CD8-positive, alpha-beta memory T cell (primary cell): ENCODE measurements around the gene SLIT3. TPM values are rescaled to one million over a fixed set of nuclear protein-coding genes. Genes with fewer than 3 reads are reported as not detected.

ENCODE experiments used
- CTCF ChIA-PET: fragments of 350-600 bp; sonication (Branson Sonifier 250); formaldehyde crosslinking; loops from one replicate; lab custom pipeline; 2021; ENCODE audit warnings: antibody characterized with exemption; lab: Charles Lee
- POLR2A ChIA-PET: fragments of 350-600 bp; sonication (Branson Sonifier 250); formaldehyde crosslinking; loops from one replicate; lab custom pipeline; 2021; ENCODE audit warnings: antibody characterized with exemption; lab: Charles Lee
- DNase-seq, 5 donors: peaks; one replicate each; pipeline versions ENCODE4 v3.0.0 to v3.0.0-alpha.2; 2020 to 2022; ENCODE audit warnings: mixed read lengths in 1 of 5
- H3K27ac ChIP-seq: one replicate; pipeline ENCODE4 v1.7.0; 2013; ENCODE audit warnings: low read depth, mild to moderate bottlenecking, low read length, moderate library complexity
- H3K27me3 ChIP-seq: 2 replicates; pipeline ENCODE4 v1.7.0; 2013; ENCODE audit warnings: low read length, mild to moderate bottlenecking; ENCODE audit not compliant: insufficient read depth, poor library complexity, severe bottlenecking
- H3K36me3 ChIP-seq: 2 replicates; pipeline ENCODE4 v1.7.0; 2013; ENCODE audit warnings: mild to moderate bottlenecking, low read length, moderate library complexity; ENCODE audit not compliant: insufficient read depth
- H3K4me1 ChIP-seq: 2 replicates; pipeline ENCODE4 v1.7.0; 2013; ENCODE audit warnings: mild to moderate bottlenecking, low read length, moderate library complexity; ENCODE audit not compliant: insufficient read depth
- H3K4me3 ChIP-seq: 2 replicates; pipeline ENCODE4 v1.7.0; 2013; ENCODE audit warnings: mild to moderate bottlenecking, low read length
- H3K9me3 ChIP-seq: 2 replicates; pipeline ENCODE4 v1.7.0; 2013; ENCODE audit warnings: mild to moderate bottlenecking, low read length
- H3K27ac Mint-ChIP-seq, 8 donors: one replicate each; pipeline ENCODE4 v1.8.0; 2020 to 2021; ENCODE audit warnings: mixed read lengths in 8 of 8, mild to moderate bottlenecking in 6 of 8, inconsistent platforms in 3 of 8, moderate library complexity in 3 of 8
- H3K27me3 Mint-ChIP-seq, 2 donors: one replicate each; pipeline ENCODE4 v1.8.0; 2020 to 2021; ENCODE audit warnings: mixed read lengths in 2 of 2, mild to moderate bottlenecking in 1 of 2, moderate library complexity in 1 of 2
- H3K36me3 Mint-ChIP-seq, 3 donors: one replicate each; pipeline ENCODE4 v1.8.0; 2020 to 2021; ENCODE audit warnings: mixed read lengths in 3 of 3, inconsistent platforms in 1 of 3, mild to moderate bottlenecking in 1 of 3
- H3K4me1 Mint-ChIP-seq, 3 donors: one replicate each; pipeline ENCODE4 v1.8.0; 2020 to 2021; ENCODE audit warnings: mixed read lengths in 3 of 3, inconsistent platforms in 1 of 3, mild to moderate bottlenecking in 1 of 3
- H3K4me3 Mint-ChIP-seq, 7 donors: one replicate each; pipeline ENCODE4 v1.8.0; 2020 to 2021; ENCODE audit warnings: mixed read lengths in 7 of 7, mild to moderate bottlenecking in 6 of 7, moderate library complexity in 4 of 7, inconsistent platforms in 2 of 7
- H3K9me3 Mint-ChIP-seq, 5 donors: one replicate each; pipeline ENCODE4 v1.8.0; 2020 to 2022; ENCODE audit warnings: mixed read lengths in 5 of 5, mild to moderate bottlenecking in 3 of 5, moderate library complexity in 2 of 5, inconsistent platforms in 1 of 5
- polyA plus RNA-seq: library from polyadenylated mRNA; unstranded; fragments of 300-500 nt; fragmentation: Illumina TruSeq; gene quantifications from one replicate; pipeline ENCODE4 v1.2.3, GENCODE V29; 2021
- total RNA-seq, 2 experiments: library from RNA; stranded (reverse); gene quantifications; one replicate each; pipeline ENCODE4 v1.2.3, GENCODE V29; 2021

The SLIT3 gene
- total and polyA plus RNA-seq, 3 experiments from 2014 or later, result 0.49 to 0.72 TPM; not detected in 1

GRCh38 chr5:169152453-169152852, 148.5 kb downstream of the SLIT3 start:
- Mint-ChIP-seq H3K9me3 (peaks cover 2 to 6% (median 4%) of the 10 kb centered on the region in 5 donors), H3K36me3 (no peaks in the 10 kb centered on the region), H3K27ac (no peak overlapping the region), H3K4me3 (no peak overlapping the region), H3K4me1 (no peaks in the 10 kb centered on the region), H3K27me3 (peaks cover under 1 to 3% of the 10 kb centered on the region in 2 donors)
- Histone ChIP-seq H3K27me3 (no peaks in the 10 kb centered on the region), H3K9me3 (no peaks in the 10 kb centered on the region), H3K36me3 (no peaks in the 10 kb centered on the region), H3K4me3 (no peak overlapping the region), H3K4me1 (no peaks in the 10 kb centered on the region), H3K27ac (no peak overlapping the region)
- no peak for DNase-seq
- CTCF ChIA-PET, result no interaction called here
- POLR2A ChIA-PET, result no interaction called here

- Histone ChIP-seq H3K36me3 (no peaks in the 10 kb centered on the region), H3K27ac (no peak overlapping the region), H3K4me3 (no peak overlapping the region), H3K4me1 (no peaks in the 10 kb centered on the region), H3K9me3 (no peaks in the 10 kb centered on the region), H3K27me3 (no peaks in the 10 kb centered on the region)
- Mint-ChIP-seq H3K36me3 (no peaks in the 10 kb centered on the region), H3K4me3 (no peak overlapping the region), H3K27me3 (peaks cover 0 to under 1% of the 10 kb centered on the region in 2 donors), H3K4me1 (no peaks in the 10 kb centered on the region), H3K27ac (no peak overlapping the region), H3K9me3 (peaks cover 0 to 4% (median 0%) of the 10 kb centered on the region in 5 donors)
- CTCF ChIA-PET, result no interaction called here
- DNase-seq, result no peak
- POLR2A ChIA-PET, result no interaction called here
Observed at GRCh38 chr5:169151051-169151805, 149.7 kb downstream of the SLIT3 start.

GRCh38 chr5:169150108-169150507, 150.8 kb downstream of the SLIT3 start:
- no peak for DNase-seq
- no peaks in the 10 kb centered on the region for H3K9me3 ChIP-seq
- Mint-ChIP-seq H3K4me3 (no peak overlapping the region), H3K4me1 (no peaks in the 10 kb centered on the region), H3K27me3 (no peaks in the 10 kb centered on the region), H3K36me3 (no peaks in the 10 kb centered on the region), H3K27ac (no peak overlapping the region), H3K9me3 (peaks cover 0 to 4% (median 0%) of the 10 kb centered on the region in 5 donors)
- H3K36me3 ChIP-seq, result no peaks in the 10 kb centered on the region
- H3K27ac ChIP-seq, result no peak overlapping the region
- no peaks in the 10 kb centered on the region for H3K4me1 ChIP-seq
- POLR2A ChIA-PET, result no interaction called here
- no peaks in the 10 kb centered on the region for H3K27me3 ChIP-seq
- H3K4me3 ChIP-seq, result no peak overlapping the region
- CTCF ChIA-PET, result no interaction called here

GRCh38 chr5:169149317-169149716, 151.6 kb downstream of the SLIT3 start:
- Mint-ChIP-seq H3K27me3 (no peaks in the 10 kb centered on the region), H3K4me1 (no peaks in the 10 kb centered on the region), H3K4me3 (no peak overlapping the region), H3K9me3 (peaks cover 0 to 4% (median 0%) of the 10 kb centered on the region in 5 donors), H3K36me3 (no peaks in the 10 kb centered on the region), H3K27ac (no peak overlapping the region)
- POLR2A ChIA-PET, result no interaction called here
- Histone ChIP-seq H3K27me3 (no peaks in the 10 kb centered on the region), H3K9me3 (no peaks in the 10 kb centered on the region), H3K36me3 (no peaks in the 10 kb centered on the region), H3K27ac (no peak overlapping the region), H3K4me1 (no peaks in the 10 kb centered on the region), H3K4me3 (no peak overlapping the region)
- no peak for DNase-seq
- CTCF ChIA-PET, result no interaction called here

GRCh38 chr5:169148138-169148740, 152.7 kb downstream of the SLIT3 start:
- no peak overlapping the region for H3K27ac ChIP-seq
- no peak for DNase-seq
- POLR2A ChIA-PET, result no interaction called here

GRCh38 chr5:169147534-169147933, 153.4 kb downstream of the SLIT3 start:
- Mint-ChIP-seq H3K9me3 (peaks cover 0 to 2% (median 0%) of the 10 kb centered on the region in 5 donors), H3K4me1 (no peaks in the 10 kb centered on the region), H3K27ac (no peak overlapping the region), H3K4me3 (no peak overlapping the region), H3K36me3 (no peaks in the 10 kb centered on the region), H3K27me3 (no peaks in the 10 kb centered on the region)
- Histone ChIP-seq H3K27ac (no peak overlapping the region), H3K9me3 (no peaks in the 10 kb centered on the region), H3K27me3 (no peaks in the 10 kb centered on the region), H3K4me3 (no peak overlapping the region), H3K36me3 (no peaks in the 10 kb centered on the region), H3K4me1 (no peaks in the 10 kb centered on the region)
- POLR2A ChIA-PET, result no interaction called here
- no peak for DNase-seq
- CTCF ChIA-PET, result no interaction called here

More at GRCh38 chr5:169148138-169148740, 152.7 kb downstream of the SLIT3 start:
- H3K4me1 Mint-ChIP-seq, result no peaks in the 10 kb centered on the region
- H3K9me3 Mint-ChIP-seq, result peaks cover 0 to 2% (median 0%) of the 10 kb centered on the region in 5 donors
- Histone ChIP-seq H3K4me1 (no peaks in the 10 kb centered on the region), H3K36me3 (no peaks in the 10 kb centered on the region), H3K27me3 (no peaks in the 10 kb centered on the region), H3K9me3 (no peaks in the 10 kb centered on the region), H3K4me3 (no peak overlapping the region)
- H3K27ac Mint-ChIP-seq, result no peak overlapping the region
- CTCF ChIA-PET, result no interaction called here
- no peak overlapping the region for H3K4me3 Mint-ChIP-seq
- H3K36me3 Mint-ChIP-seq, result no peaks in the 10 kb centered on the region
- H3K27me3 Mint-ChIP-seq, result no peaks in the 10 kb centered on the region

- Histone ChIP-seq H3K27me3 (no peaks in the 10 kb centered on the region), H3K4me1 (no peaks in the 10 kb centered on the region), H3K27ac (no peak overlapping the region), H3K36me3 (no peaks in the 10 kb centered on the region), H3K9me3 (no peaks in the 10 kb centered on the region), H3K4me3 (no peak overlapping the region)
- Mint-ChIP-seq H3K4me3 (no peak overlapping the region), H3K36me3 (no peaks in the 10 kb centered on the region), H3K4me1 (no peaks in the 10 kb centered on the region), H3K27ac (no peak overlapping the region), H3K9me3 (peaks cover 0 to 2% (median 0%) of the 10 kb centered on the region in 5 donors), H3K27me3 (no peaks in the 10 kb centered on the region)
- ChIA-PET CTCF (no interaction called here), POLR2A (no interaction called here)
- no peak for DNase-seq
Observed at GRCh38 chr5:169146158-169146557, 154.8 kb downstream of the SLIT3 start.

GRCh38 chr5:169142264-169142970, 158.5 kb downstream of the SLIT3 start:
- H3K4me1 ChIP-seq, result no peaks in the 10 kb centered on the region
- POLR2A ChIA-PET, result no interaction called here
- H3K36me3 Mint-ChIP-seq, result no peaks in the 10 kb centered on the region
- CTCF ChIA-PET, result no interaction called here
- H3K27me3 Mint-ChIP-seq, result peaks cover 1 to 4% of the 10 kb centered on the region in 2 donors
- H3K4me1 Mint-ChIP-seq, result no peaks in the 10 kb centered on the region
- H3K9me3 Mint-ChIP-seq, result peaks cover 0 to 4% (median 0%) of the 10 kb centered on the region in 5 donors
- H3K27me3 ChIP-seq, result no peaks in the 10 kb centered on the region
- H3K4me3 ChIP-seq, result no peak overlapping the region
- DNase-seq, result no peak
- H3K4me3 Mint-ChIP-seq, result no peak overlapping the region
- no peaks in the 10 kb centered on the region for H3K9me3 ChIP-seq
- H3K36me3 ChIP-seq, result no peaks in the 10 kb centered on the region
- H3K27ac ChIP-seq, result no peak overlapping the region
- no peak overlapping the region for H3K27ac Mint-ChIP-seq
